ENCODE measurements around the gene ATXN7L1.

GRCh38 chr7:105691680-105692564 is 184.5 kb downstream of the ATXN7L1 start:
- TF ChIP-seq POLR2AphosphoS5 (IDR thresholded peaks at IDR 0.05; ENCODE audit: low read depth, low read length) (no peak), POLR2A (IDR thresholded peaks at IDR 0.05; ENCODE audit: low read depth, low read length) (no peak)
